ENCODE data around the gene SORCS1. TPM values are rescaled to one million over a fixed set of nuclear protein-coding genes. Genes with fewer than 3 reads are reported as not detected.
A peak's percentile ranks its signal among the peaks of the same experiment; 100 is the strongest.

Gene SORCS1
- total and polyA plus RNA-seq, 2 donors from 2014 or later = 0.76 to 2.4 TPM

DNA sequence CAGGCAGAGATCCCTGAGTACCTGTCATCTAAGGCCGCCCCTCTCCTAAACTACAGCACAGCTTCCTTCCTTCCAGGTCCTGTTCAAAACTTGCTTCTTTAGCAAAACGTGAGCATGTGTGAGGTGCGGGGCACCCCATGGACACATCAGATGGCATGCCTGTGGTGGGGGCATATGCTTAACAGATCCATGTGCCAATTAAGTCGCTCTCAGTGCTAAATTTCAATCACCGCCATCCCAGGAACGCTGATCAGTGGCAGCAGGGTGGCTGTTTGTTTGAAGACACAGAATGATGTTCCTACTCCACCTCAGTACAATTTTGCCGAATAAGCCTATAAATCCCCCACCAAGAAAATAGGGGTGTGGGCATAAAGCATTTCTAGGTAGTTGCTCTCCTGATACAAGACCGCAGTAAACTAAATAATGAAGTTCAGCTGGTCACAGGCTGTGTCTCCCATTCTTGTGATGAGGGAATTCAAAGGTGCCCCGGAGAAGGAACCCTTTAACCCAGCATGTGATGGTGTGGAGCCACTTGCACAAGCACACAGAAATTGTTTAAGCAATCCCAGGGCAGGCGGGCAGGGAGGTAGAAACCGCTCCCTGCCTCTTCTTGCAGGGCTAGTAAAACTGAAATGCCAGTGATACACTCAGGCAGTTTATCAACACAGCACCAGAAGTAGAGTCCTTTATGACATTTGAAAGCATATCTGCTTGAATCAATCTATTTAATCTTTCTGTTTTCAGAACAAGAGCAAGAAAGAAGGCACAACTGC is 205.7 kb downstream of the SORCS1 start:
- no peak for FAIRE-seq
- intact Hi-C loops (cut with DNase I) = no loop called here
- no peaks in the 10 kb centered on the region for H3K36me3 ChIP-seq (ENCODE audit: control insufficient read depth in 2 of 3, insufficient read depth in 3 of 3, low read length in 3 of 3)
- H3K9ac ChIP-seq (ENCODE audit: low read length in 3 of 3) = no peak overlapping the region
- H3K9me3 ChIP-seq (ENCODE audit: control insufficient read depth in 2 of 3, insufficient read depth in 1 of 3, low read length in 3 of 3) = no peaks in the 10 kb centered on the region
- H3K4me3 ChIP-seq (ENCODE audit: low read length in 3 of 3) = no peak overlapping the region
- peaks cover 0 to 20% (median 0%) of the 10 kb centered on the region in 3 donors for H3K4me1 ChIP-seq (ENCODE audit: control insufficient read depth in 2 of 3, insufficient read depth in 2 of 3, low read depth in 1 of 3, low read length in 3 of 3)
- DNase-seq = no peak
- TF ChIP-seq, protein P1, sequence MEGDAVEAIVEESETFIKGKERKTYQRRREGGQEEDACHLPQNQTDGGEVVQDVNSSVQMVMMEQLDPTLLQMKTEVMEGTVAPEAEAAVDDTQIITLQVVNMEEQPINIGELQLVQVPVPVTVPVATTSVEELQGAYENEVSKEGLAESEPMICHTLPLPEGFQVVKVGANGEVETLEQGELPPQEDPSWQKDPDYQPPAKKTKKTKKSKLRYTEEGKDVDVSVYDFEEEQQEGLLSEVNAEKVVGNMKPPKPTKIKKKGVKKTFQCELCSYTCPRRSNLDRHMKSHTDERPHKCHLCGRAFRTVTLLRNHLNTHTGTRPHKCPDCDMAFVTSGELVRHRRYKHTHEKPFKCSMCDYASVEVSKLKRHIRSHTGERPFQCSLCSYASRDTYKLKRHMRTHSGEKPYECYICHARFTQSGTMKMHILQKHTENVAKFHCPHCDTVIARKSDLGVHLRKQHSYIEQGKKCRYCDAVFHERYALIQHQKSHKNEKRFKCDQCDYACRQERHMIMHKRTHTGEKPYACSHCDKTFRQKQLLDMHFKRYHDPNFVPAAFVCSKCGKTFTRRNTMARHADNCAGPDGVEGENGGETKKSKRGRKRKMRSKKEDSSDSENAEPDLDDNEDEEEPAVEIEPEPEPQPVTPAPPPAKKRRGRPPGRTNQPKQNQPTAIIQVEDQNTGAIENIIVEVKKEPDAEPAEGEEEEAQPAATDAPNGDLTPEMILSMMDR (IDR thresholded peaks at IDR 0.05; ENCODE audit: borderline replicate concordance, extremely low read depth, insufficient read depth) = no peak
- peak overlapping the region; percentile 14 to 43 for H3K27ac ChIP-seq (ENCODE audit: low read depth in 2 of 2, low read length in 2 of 2)
- H3K27me3 ChIP-seq (ENCODE audit: control insufficient read depth, insufficient read depth, low read length) = no peaks in the 10 kb centered on the region

DNA sequence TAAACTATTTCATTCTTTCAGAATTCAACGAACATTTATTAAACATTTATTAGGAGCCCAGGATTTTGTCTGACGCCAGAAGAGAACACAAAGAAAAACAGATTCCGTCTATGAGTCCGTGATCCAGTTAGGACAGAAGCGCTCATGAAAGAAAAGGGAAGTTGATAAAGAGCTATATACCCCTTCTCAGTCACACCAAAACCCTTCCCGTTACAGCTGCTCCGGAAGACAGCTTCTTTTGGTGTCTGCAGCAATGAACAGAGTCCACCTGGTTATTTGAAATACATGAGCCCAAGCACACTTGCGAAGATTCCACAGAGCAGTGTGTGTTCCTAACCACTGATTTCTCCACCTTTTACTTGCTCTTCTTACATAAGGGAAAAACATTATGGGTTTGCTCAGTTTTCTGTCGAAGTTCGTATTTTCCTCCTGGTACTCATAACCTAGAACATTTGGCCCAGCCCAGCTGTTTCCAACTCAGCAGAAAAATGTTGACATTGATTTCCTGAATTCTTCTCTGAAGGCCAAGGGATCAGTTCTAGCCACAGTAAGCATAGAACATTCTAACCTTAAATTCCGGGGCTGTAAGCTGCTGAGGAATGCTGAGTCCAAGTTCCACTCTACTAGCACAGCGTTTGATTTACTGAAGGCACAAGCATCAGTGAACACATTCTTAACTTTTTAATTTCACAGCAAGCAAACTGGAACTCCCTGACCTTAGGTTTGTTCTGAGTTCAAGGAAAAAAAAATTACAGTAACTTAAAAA is 206.5 kb downstream of the SORCS1 start:
- H3K9ac ChIP-seq (ENCODE audit: low read length in 3 of 3) = no peak overlapping the region
- DNase-seq (peak in 2 of 5 donors; percentile 54 to 62), FAIRE-seq (no peak)
- intact Hi-C loops (cut with DNase I) = no loop called here
- H3K4me1 ChIP-seq (ENCODE audit: control insufficient read depth in 2 of 3, insufficient read depth in 2 of 3, low read depth in 1 of 3, low read length in 3 of 3) = peaks cover 0 to 20% (median 0%) of the 10 kb centered on the region in 3 donors
- H3K4me3 ChIP-seq (ENCODE audit: low read length in 3 of 3) = peak overlapping the region in 2 of 3 donors; percentile 15 to 30
- TF ChIP-seq, protein P1 (IDR thresholded peaks at IDR 0.05; ENCODE audit: borderline replicate concordance, extremely low read depth, insufficient read depth) = no peak
- H3K36me3 ChIP-seq (ENCODE audit: control insufficient read depth in 2 of 3, insufficient read depth in 3 of 3, low read length in 3 of 3) = no peaks in the 10 kb centered on the region
- peak overlapping the region; percentile 43 to 75 for H3K27ac ChIP-seq (ENCODE audit: low read depth in 2 of 2, low read length in 2 of 2)
- H3K27me3 ChIP-seq (ENCODE audit: control insufficient read depth, insufficient read depth, low read length) = no peaks in the 10 kb centered on the region
- H3K9me3 ChIP-seq (ENCODE audit: control insufficient read depth in 2 of 3, insufficient read depth in 1 of 3, low read length in 3 of 3) = no peaks in the 10 kb centered on the region

DNA sequence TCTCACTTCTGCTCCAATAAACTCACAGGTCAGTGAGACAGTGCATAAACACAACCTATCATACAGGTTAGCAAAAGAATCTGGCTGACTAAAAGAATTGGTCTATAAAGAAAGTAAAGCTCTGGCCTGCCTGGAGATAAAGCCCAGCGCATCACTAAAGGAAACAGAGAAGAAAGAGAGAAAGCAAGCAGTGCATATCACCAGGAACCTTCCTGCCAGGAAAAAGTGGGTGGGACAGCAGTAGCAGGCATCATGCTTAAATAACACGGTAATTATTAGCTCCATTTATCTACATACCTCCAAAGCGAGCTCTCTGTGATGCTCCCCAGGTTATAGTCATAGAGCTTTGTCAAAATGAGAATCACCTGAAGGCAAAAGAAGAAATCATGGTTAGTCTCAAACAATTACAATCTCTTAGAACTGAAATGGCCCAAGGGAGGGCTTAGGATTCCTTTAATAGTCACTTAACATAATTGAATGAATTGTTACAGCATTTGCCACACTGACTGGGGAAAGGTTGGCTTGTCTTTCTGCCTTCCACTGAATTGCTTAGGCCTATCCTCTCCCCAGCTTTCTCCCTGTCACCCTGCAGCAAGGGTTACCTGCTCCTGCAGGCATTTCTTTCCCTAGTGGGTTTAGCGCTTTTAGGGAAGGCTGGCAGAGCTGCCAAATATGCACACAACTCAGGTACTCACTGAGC is 208.1 kb downstream of the SORCS1 start:
- peaks cover 0 to 20% (median 0%) of the 10 kb centered on the region in 3 donors for H3K4me1 ChIP-seq (ENCODE audit: control insufficient read depth in 2 of 3, insufficient read depth in 2 of 3, low read depth in 1 of 3, low read length in 3 of 3)
- no peaks in the 10 kb centered on the region for H3K9me3 ChIP-seq (ENCODE audit: control insufficient read depth in 2 of 3, insufficient read depth in 1 of 3, low read length in 3 of 3)
- TF ChIP-seq, protein P1 (IDR thresholded peaks at IDR 0.05; ENCODE audit: borderline replicate concordance, extremely low read depth, insufficient read depth) = no peak
- H3K36me3 ChIP-seq (ENCODE audit: control insufficient read depth in 2 of 3, insufficient read depth in 3 of 3, low read length in 3 of 3) = no peaks in the 10 kb centered on the region
- H3K9ac ChIP-seq (ENCODE audit: low read length in 3 of 3) = no peak overlapping the region
- no peak overlapping the region for H3K4me3 ChIP-seq (ENCODE audit: low read length in 3 of 3)
- FAIRE-seq (no peak), DNase-seq (no peak)
- intact Hi-C loops (cut with DNase I) = no loop called here
- H3K27me3 ChIP-seq (ENCODE audit: control insufficient read depth, insufficient read depth, low read length) = no peaks in the 10 kb centered on the region
- H3K27ac ChIP-seq (ENCODE audit: low read depth in 2 of 2, low read length in 2 of 2) = no peak overlapping the region
